NCI-H1417 treated with DMSO at 0.1 percent for 48 hours (cell line): Measurements from ENCODE around the gene PCBP4.

Experiments
- DNase-seq: peaks from one replicate; lab custom pipeline; 2025; lab: John Stamatoyannopoulos, UW

The PCBP4 gene

GRCh38 chr3:51967384-51968169 lies at the start of gene PCBP4:
TSS of gene PCBP4 (minus strand) at chr3:51967454. CDS start at chr3:51961240, 6,214 bp downstream.
- no peak for DNase-seq

GRCh38 chr3:52015438-52016228 lies 48.4 kb upstream of the PCBP4 start:
- DNase-seq, result peak; percentile 25

- no peak for DNase-seq
Measured at GRCh38 chr3:52014613-52015012, 47.4 kb upstream of the PCBP4 start.

GRCh38 chr3:52013802-52014598 lies 46.7 kb upstream of the PCBP4 start:
- no peak for DNase-seq

- no peak for DNase-seq
Measured at GRCh38 chr3:52012699-52013098, 45.4 kb upstream of the PCBP4 start.

- DNase-seq, result no peak
Measured at GRCh38 chr3:52010431-52010830, 43.2 kb upstream of the PCBP4 start.

GRCh38 chr3:52007291-52007690 lies 40.0 kb upstream of the PCBP4 start:
- no peak for DNase-seq

GRCh38 chr3:52006820-52007133 lies 39.5 kb upstream of the PCBP4 start:
- DNase-seq, result no peak

- DNase-seq, result no peak
Measured at GRCh38 chr3:52006017-52006819, 39.0 kb upstream of the PCBP4 start.

- peak; percentile 46 for DNase-seq
Measured at GRCh38 chr3:52005571-52005986, 38.3 kb upstream of the PCBP4 start.

GRCh38 chr3:52004906-52005395 lies 37.7 kb upstream of the PCBP4 start:
- no peak for DNase-seq

- DNase-seq, result no peak
Measured at GRCh38 chr3:52004163-52004787, 37.0 kb upstream of the PCBP4 start.

GRCh38 chr3:52002748-52003147 lies 35.5 kb upstream of the PCBP4 start:
- no peak for DNase-seq

- no peak for DNase-seq
Measured at GRCh38 chr3:52001443-52001974, 34.3 kb upstream of the PCBP4 start.

GRCh38 chr3:51999846-52000245 lies 32.6 kb upstream of the PCBP4 start:
- DNase-seq, result no peak

- DNase-seq, result no peak
Measured at GRCh38 chr3:51998774-51999173, 31.5 kb upstream of the PCBP4 start.

GRCh38 chr3:51997935-51998596 lies 30.8 kb upstream of the PCBP4 start:
- no peak for DNase-seq

GRCh38 chr3:51997172-51997571 lies 29.9 kb upstream of the PCBP4 start:
- DNase-seq, result no peak

GRCh38 chr3:51995346-51996163 lies 28.3 kb upstream of the PCBP4 start, which contains the start of gene RPL29:
TSS of gene RPL29 (minus strand) at chr3:51995895. CDS start at chr3:51995461, 434 bp downstream.
- DNase-seq, result peak; percentile 60
